Ovary (tissue), 3 donors: ENCODE results near the gene GLP1R.

Experiments used
- POLR2A ChIP-seq: fragments of 450-650 bp; IDR thresholded peaks from one replicate; pipeline ENCODE4 v1.6.1; 2017; ENCODE audit warnings: antibody characterized with exemption, mild to moderate bottlenecking, moderate library complexity
- TF ChIP-seq, protein P1 (sequence below), 3 donors: fragments of 450-650 bp in 2 of 3; fragments of 200-600 bp in 1 of 3; IDR thresholded peaks; one replicate each; pipeline versions ENCODE4 v1.5.1 to v1.8.0; 2016 to 2022; ENCODE audit warnings: antibody characterized with exemption in 3 of 3, mild to moderate bottlenecking in 1 of 3
- donor health status: DM: no; HTN: no; CAD: no.

DNA sequence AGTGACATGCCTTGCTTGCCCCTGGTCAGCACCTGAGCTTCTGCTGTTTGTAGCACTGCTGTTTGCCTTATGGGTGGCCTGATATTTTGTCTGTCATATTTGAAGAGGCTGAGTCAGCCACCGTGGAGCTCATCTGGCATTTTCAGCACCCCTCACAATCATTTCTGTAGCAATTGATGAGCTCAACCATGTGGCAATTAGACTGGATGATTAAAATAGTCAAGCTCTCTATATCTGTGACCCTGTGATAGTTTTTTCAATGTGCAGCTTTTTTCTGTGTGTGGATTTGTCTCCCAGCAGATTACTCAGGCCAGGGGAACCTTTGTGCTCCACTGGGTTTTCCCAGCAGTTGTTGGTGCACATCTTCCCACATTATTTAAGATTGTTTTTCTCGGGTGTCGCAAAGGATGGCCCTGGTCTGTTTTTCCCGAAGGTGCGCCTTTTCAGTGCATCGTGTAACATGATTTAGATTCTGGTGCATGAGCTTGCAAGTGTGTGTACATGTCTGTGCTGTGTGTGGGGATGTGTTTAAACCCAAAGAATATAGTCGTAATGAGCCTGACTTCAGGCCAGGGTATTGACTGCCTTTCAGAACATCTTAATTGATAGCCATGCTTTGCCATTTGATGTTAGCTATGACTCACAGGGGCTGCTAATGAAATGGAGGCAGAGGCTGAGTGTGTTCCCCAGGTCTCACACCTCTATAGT lies 31.6 kb upstream of the GLP1R start:
- no peak for TF ChIP-seq POLR2A
- TF ChIP-seq, protein P1, sequence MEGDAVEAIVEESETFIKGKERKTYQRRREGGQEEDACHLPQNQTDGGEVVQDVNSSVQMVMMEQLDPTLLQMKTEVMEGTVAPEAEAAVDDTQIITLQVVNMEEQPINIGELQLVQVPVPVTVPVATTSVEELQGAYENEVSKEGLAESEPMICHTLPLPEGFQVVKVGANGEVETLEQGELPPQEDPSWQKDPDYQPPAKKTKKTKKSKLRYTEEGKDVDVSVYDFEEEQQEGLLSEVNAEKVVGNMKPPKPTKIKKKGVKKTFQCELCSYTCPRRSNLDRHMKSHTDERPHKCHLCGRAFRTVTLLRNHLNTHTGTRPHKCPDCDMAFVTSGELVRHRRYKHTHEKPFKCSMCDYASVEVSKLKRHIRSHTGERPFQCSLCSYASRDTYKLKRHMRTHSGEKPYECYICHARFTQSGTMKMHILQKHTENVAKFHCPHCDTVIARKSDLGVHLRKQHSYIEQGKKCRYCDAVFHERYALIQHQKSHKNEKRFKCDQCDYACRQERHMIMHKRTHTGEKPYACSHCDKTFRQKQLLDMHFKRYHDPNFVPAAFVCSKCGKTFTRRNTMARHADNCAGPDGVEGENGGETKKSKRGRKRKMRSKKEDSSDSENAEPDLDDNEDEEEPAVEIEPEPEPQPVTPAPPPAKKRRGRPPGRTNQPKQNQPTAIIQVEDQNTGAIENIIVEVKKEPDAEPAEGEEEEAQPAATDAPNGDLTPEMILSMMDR (IDR thresholded peaks at IDR 0.05): no peak
